Measurements from ENCODE around the gene ASXL1.

ASXL1 gene

GRCh38 chr20:32464401-32465091 is 106.4 kb downstream of the ASXL1 start:
- peak in 2 of 58 donors; percentile 61 to 71 for DNase-seq

- peak in 1 of 58 donors; percentile 32 for DNase-seq
Measured at GRCh38 chr20:32465092-32465900, 107.2 kb downstream of the ASXL1 start.

- DNase-seq: peak in 50 of 58 donors; percentile 32 to 92 (median 76)
Measured at GRCh38 chr20:32465901-32466675, 108.0 kb downstream of the ASXL1 start.

GRCh38 chr20:32466739-32467505 is 108.8 kb downstream of the ASXL1 start:
- DNase-seq: peak in 6 of 58 donors; percentile 54 to 73 (median 62)

GRCh38 chr20:32467506-32468312 is 109.6 kb downstream of the ASXL1 start:
- DNase-seq: peak in 1 of 58 donors; percentile 24

- DNase-seq: no peak
Measured at GRCh38 chr20:32468313-32468640, 110.1 kb downstream of the ASXL1 start.

- no peak for DNase-seq
Measured at GRCh38 chr20:32468860-32469259, 110.7 kb downstream of the ASXL1 start.

- DNase-seq: no peak
Measured at GRCh38 chr20:32470025-32470861, 112.1 kb downstream of the ASXL1 start.

GRCh38 chr20:32470940-32471339 is 112.8 kb downstream of the ASXL1 start:
- DNase-seq: no peak

- DNase-seq: no peak
Measured at GRCh38 chr20:32472581-32473207, 114.6 kb downstream of the ASXL1 start.

- DNase-seq: peak in 4 of 58 donors; percentile 12 to 46 (median 31)
Measured at GRCh38 chr20:32473231-32474008, 115.3 kb downstream of the ASXL1 start.

- DNase-seq: peak in 1 of 58 donors; percentile 25
Measured at GRCh38 chr20:32474009-32474716, 116.0 kb downstream of the ASXL1 start.

GRCh38 chr20:32474717-32474966 is 116.5 kb downstream of the ASXL1 start:
- DNase-seq: no peak

GRCh38 chr20:32474967-32475811 is 117.1 kb downstream of the ASXL1 start:
- DNase-seq: peak in 52 of 58 donors; percentile 29 to 86 (median 63)

GRCh38 chr20:32476684-32477593 is 118.8 kb downstream of the ASXL1 start:
- no peak for DNase-seq

Measured in anterior cingulate cortex (tissue), 58 donors.